ENCODE results near the gene CLCNKA.
A peak's percentile ranks its signal among the peaks of the same experiment; 100 is the strongest.

Gene CLCNKA

GRCh38 chr1:16077406-16078245, 55.8 kb downstream of the CLCNKA start:
- ChIA-PET POLR2A (no interaction called here), CTCF (interaction anchor here (0.9 to 15.9 kb wide), 12 partner anchors 11 to 171 kb away, joined by 3 to 356 read pairs (median 6); partner anchors contain the start of gene EPHA2)
- Histone ChIP-seq H3K4me3 (ENCODE audit: control insufficient read depth in 1 of 7, extremely low read depth in 1 of 7, insufficient read depth in 4 of 7, low read depth in 2 of 7, low read length in 6 of 7) (no peak overlapping the region), H3K27me3 (replicated peaks in 2 of 5; ENCODE audit: control insufficient read depth in 4 of 5, insufficient read depth in 5 of 5, low read length in 4 of 5) (peaks cover 0 to 16% (median 6%) of the 10 kb centered on the region in 5 experiments), H3K27ac (ENCODE audit: insufficient read depth in 1 of 2, low read depth in 1 of 2, low read length in 2 of 2, poor library complexity in 1 of 2, severe bottlenecking in 2 of 2) (no peak overlapping the region), H3K9me3 (ENCODE audit: control extremely low read depth in 1 of 5, control insufficient read depth in 4 of 5, insufficient read depth in 2 of 5, low read depth in 1 of 5, low read length in 4 of 5) (no peaks in the 10 kb centered on the region), H3K4me1 (ENCODE audit: control extremely low read depth in 1 of 4, control insufficient read depth in 4 of 4, insufficient read depth in 4 of 4, low read length in 3 of 4) (peaks cover 0 to 19% (median 10%) of the 10 kb centered on the region in 4 experiments), H3K36me3 (ENCODE audit: control insufficient read depth in 4 of 4, insufficient read depth in 4 of 4, low read length in 3 of 4) (no peaks in the 10 kb centered on the region)
- 94% methylated on average over 7 of the region's 12 CpGs for WGBS (ENCODE audit: insufficient coverage)
- DNase-seq = no peak

GRCh38 chr1:16078925-16079656, 57.3 kb downstream of the CLCNKA start:
- peak; percentile 66 to 81 (median 77) for DNase-seq
- Histone ChIP-seq H3K27me3 (replicated peaks in 2 of 5; ENCODE audit: control insufficient read depth in 4 of 5, insufficient read depth in 5 of 5, low read length in 4 of 5) (peaks cover 0 to 4% (median 3%) of the 10 kb centered on the region in 5 experiments), H3K4me3 (ENCODE audit: control insufficient read depth in 1 of 7, extremely low read depth in 1 of 7, insufficient read depth in 4 of 7, low read depth in 2 of 7, low read length in 6 of 7) (peak overlapping the region in 1 of 7 experiments; percentile 45), H3K9me3 (ENCODE audit: control extremely low read depth in 1 of 5, control insufficient read depth in 4 of 5, insufficient read depth in 2 of 5, low read depth in 1 of 5, low read length in 4 of 5) (no peaks in the 10 kb centered on the region), H3K4me1 (ENCODE audit: control extremely low read depth in 1 of 4, control insufficient read depth in 4 of 4, insufficient read depth in 4 of 4, low read length in 3 of 4) (peaks cover 0 to 5% (median 1%) of the 10 kb centered on the region in 4 experiments), H3K27ac (ENCODE audit: insufficient read depth in 1 of 2, low read depth in 1 of 2, low read length in 2 of 2, poor library complexity in 1 of 2, severe bottlenecking in 2 of 2) (no peak overlapping the region), H3K36me3 (ENCODE audit: control insufficient read depth in 4 of 4, insufficient read depth in 4 of 4, low read length in 3 of 4) (no peaks in the 10 kb centered on the region)
- ChIA-PET POLR2A (interaction anchor here (1.1 kb wide), 1 partner anchor 108 kb away, joined by 6 read pairs; no protein-coding TSS in a partner anchor), CTCF (interaction anchor here (0.6 to 15.9 kb wide), 26 partner anchors 8 to 533 kb away, joined by 3 to 356 read pairs (median 4); partner anchors contain the start of gene EPHA2)
- WGBS (ENCODE audit: insufficient coverage) = 53% methylated on average over 9 of the region's 10 CpGs

GRCh38 chr1:16080422-16081150, 58.8 kb downstream of the CLCNKA start:
- WGBS (ENCODE audit: insufficient coverage) = 96% methylated on average over 3 of the region's 5 CpGs
- H3K27ac ChIP-seq (ENCODE audit: insufficient read depth in 1 of 2, low read depth in 1 of 2, low read length in 2 of 2, poor library complexity in 1 of 2, severe bottlenecking in 2 of 2) = no peak overlapping the region
- H3K4me1 ChIP-seq (ENCODE audit: control extremely low read depth in 1 of 4, control insufficient read depth in 4 of 4, insufficient read depth in 4 of 4, low read length in 3 of 4) = peaks cover 0 to 5% (median 2%) of the 10 kb centered on the region in 4 experiments
- H3K36me3 ChIP-seq (ENCODE audit: control insufficient read depth in 4 of 4, insufficient read depth in 4 of 4, low read length in 3 of 4) = no peaks in the 10 kb centered on the region
- H3K4me3 ChIP-seq (ENCODE audit: control insufficient read depth in 1 of 7, extremely low read depth in 1 of 7, insufficient read depth in 4 of 7, low read depth in 2 of 7, low read length in 6 of 7) = no peak overlapping the region
- H3K27me3 ChIP-seq (replicated peaks in 2 of 5; ENCODE audit: control insufficient read depth in 4 of 5, insufficient read depth in 5 of 5, low read length in 4 of 5) = no peaks in the 10 kb centered on the region
- POLR2A ChIA-PET = no interaction called here
- CTCF ChIA-PET = interaction anchor here (0.8 to 15.9 kb wide), 13 partner anchors 9 to 284 kb away, joined by 3 to 356 read pairs (median 6); partner anchors contain the start of genes CPLANE2 and EPHA2
- H3K9me3 ChIP-seq (ENCODE audit: control extremely low read depth in 1 of 5, control insufficient read depth in 4 of 5, insufficient read depth in 2 of 5, low read depth in 1 of 5, low read length in 4 of 5) = no peaks in the 10 kb centered on the region
- no peak for DNase-seq

GRCh38 chr1:16081636-16082035, 59.8 kb downstream of the CLCNKA start:
- Histone ChIP-seq H3K36me3 (ENCODE audit: control insufficient read depth in 4 of 4, insufficient read depth in 4 of 4, low read length in 3 of 4) (no peaks in the 10 kb centered on the region), H3K9me3 (ENCODE audit: control extremely low read depth in 1 of 5, control insufficient read depth in 4 of 5, insufficient read depth in 2 of 5, low read depth in 1 of 5, low read length in 4 of 5) (no peaks in the 10 kb centered on the region), H3K4me3 (ENCODE audit: control insufficient read depth in 1 of 7, extremely low read depth in 1 of 7, insufficient read depth in 4 of 7, low read depth in 2 of 7, low read length in 6 of 7) (no peak overlapping the region), H3K4me1 (ENCODE audit: control extremely low read depth in 1 of 4, control insufficient read depth in 4 of 4, insufficient read depth in 4 of 4, low read length in 3 of 4) (peaks cover 0 to 6% (median 2%) of the 10 kb centered on the region in 4 experiments), H3K27me3 (replicated peaks in 2 of 5; ENCODE audit: control insufficient read depth in 4 of 5, insufficient read depth in 5 of 5, low read length in 4 of 5) (no peaks in the 10 kb centered on the region), H3K27ac (ENCODE audit: insufficient read depth in 1 of 2, low read depth in 1 of 2, low read length in 2 of 2, poor library complexity in 1 of 2, severe bottlenecking in 2 of 2) (no peak overlapping the region)
- no peak for DNase-seq
- ChIA-PET CTCF (interaction anchor here (0.7 to 15.9 kb wide), 24 partner anchors 8 to 283 kb away, joined by 3 to 356 read pairs (median 4); partner anchors contain the start of genes EPHA2 and FAM131C), POLR2A (no interaction called here)
- 96% methylated on average over 8 of the region's 9 CpGs for WGBS (ENCODE audit: insufficient coverage)

GRCh38 chr1:16082283-16083038, 60.6 kb downstream of the CLCNKA start:
- peaks cover 0 to 6% (median 2%) of the 10 kb centered on the region in 4 experiments for H3K4me1 ChIP-seq (ENCODE audit: control extremely low read depth in 1 of 4, control insufficient read depth in 4 of 4, insufficient read depth in 4 of 4, low read length in 3 of 4)
- H3K9me3 ChIP-seq (ENCODE audit: control extremely low read depth in 1 of 5, control insufficient read depth in 4 of 5, insufficient read depth in 2 of 5, low read depth in 1 of 5, low read length in 4 of 5) = no peaks in the 10 kb centered on the region
- no peaks in the 10 kb centered on the region for H3K27me3 ChIP-seq (replicated peaks in 2 of 5; ENCODE audit: control insufficient read depth in 4 of 5, insufficient read depth in 5 of 5, low read length in 4 of 5)
- peak; percentile 44 to 74 (median 59) for DNase-seq
- H3K36me3 ChIP-seq (ENCODE audit: control insufficient read depth in 4 of 4, insufficient read depth in 4 of 4, low read length in 3 of 4) = no peaks in the 10 kb centered on the region
- CTCF ChIA-PET = interaction anchor here (0.6 to 15.9 kb wide), 32 partner anchors 9 to 185 kb away, joined by 3 to 356 read pairs (median 4); partner anchors contain the start of genes EPHA2 and FAM131C
- POLR2A ChIA-PET = interaction anchor here (0.8 kb wide), 1 partner anchor 69 kb away, joined by 3 read pairs; no protein-coding TSS in a partner anchor
- H3K4me3 ChIP-seq (ENCODE audit: control insufficient read depth in 1 of 7, extremely low read depth in 1 of 7, insufficient read depth in 4 of 7, low read depth in 2 of 7, low read length in 6 of 7) = no peak overlapping the region
- WGBS (ENCODE audit: insufficient coverage) = 77% methylated on average over 8 of the region's 9 CpGs
- no peak overlapping the region for H3K27ac ChIP-seq (ENCODE audit: insufficient read depth in 1 of 2, low read depth in 1 of 2, low read length in 2 of 2, poor library complexity in 1 of 2, severe bottlenecking in 2 of 2)

GRCh38 chr1:16083486-16083885, 61.6 kb downstream of the CLCNKA start:
- no peak for DNase-seq
- no peaks in the 10 kb centered on the region for H3K27me3 ChIP-seq (replicated peaks in 2 of 5; ENCODE audit: control insufficient read depth in 4 of 5, insufficient read depth in 5 of 5, low read length in 4 of 5)
- no peak overlapping the region for H3K27ac ChIP-seq (ENCODE audit: insufficient read depth in 1 of 2, low read depth in 1 of 2, low read length in 2 of 2, poor library complexity in 1 of 2, severe bottlenecking in 2 of 2)
- H3K4me3 ChIP-seq (ENCODE audit: control insufficient read depth in 1 of 7, extremely low read depth in 1 of 7, insufficient read depth in 4 of 7, low read depth in 2 of 7, low read length in 6 of 7) = no peak overlapping the region
- H3K9me3 ChIP-seq (ENCODE audit: control extremely low read depth in 1 of 5, control insufficient read depth in 4 of 5, insufficient read depth in 2 of 5, low read depth in 1 of 5, low read length in 4 of 5) = no peaks in the 10 kb centered on the region
- peaks cover 0 to 6% (median 2%) of the 10 kb centered on the region in 4 experiments for H3K4me1 ChIP-seq (ENCODE audit: control extremely low read depth in 1 of 4, control insufficient read depth in 4 of 4, insufficient read depth in 4 of 4, low read length in 3 of 4)
- WGBS (ENCODE audit: insufficient coverage) = 100% methylated on average over 1 of the region's 5 CpGs
- H3K36me3 ChIP-seq (ENCODE audit: control insufficient read depth in 4 of 4, insufficient read depth in 4 of 4, low read length in 3 of 4) = no peaks in the 10 kb centered on the region
- ChIA-PET POLR2A (no interaction called here), CTCF (interaction anchor here (0.6 to 15.9 kb wide), 13 partner anchors 10 to 164 kb away, joined by 3 to 356 read pairs (median 5); partner anchors contain the start of genes EPHA2 and FAM131C)
